ENCODE results near the gene PVR.

- TF ChIP-seq, protein P1, sequence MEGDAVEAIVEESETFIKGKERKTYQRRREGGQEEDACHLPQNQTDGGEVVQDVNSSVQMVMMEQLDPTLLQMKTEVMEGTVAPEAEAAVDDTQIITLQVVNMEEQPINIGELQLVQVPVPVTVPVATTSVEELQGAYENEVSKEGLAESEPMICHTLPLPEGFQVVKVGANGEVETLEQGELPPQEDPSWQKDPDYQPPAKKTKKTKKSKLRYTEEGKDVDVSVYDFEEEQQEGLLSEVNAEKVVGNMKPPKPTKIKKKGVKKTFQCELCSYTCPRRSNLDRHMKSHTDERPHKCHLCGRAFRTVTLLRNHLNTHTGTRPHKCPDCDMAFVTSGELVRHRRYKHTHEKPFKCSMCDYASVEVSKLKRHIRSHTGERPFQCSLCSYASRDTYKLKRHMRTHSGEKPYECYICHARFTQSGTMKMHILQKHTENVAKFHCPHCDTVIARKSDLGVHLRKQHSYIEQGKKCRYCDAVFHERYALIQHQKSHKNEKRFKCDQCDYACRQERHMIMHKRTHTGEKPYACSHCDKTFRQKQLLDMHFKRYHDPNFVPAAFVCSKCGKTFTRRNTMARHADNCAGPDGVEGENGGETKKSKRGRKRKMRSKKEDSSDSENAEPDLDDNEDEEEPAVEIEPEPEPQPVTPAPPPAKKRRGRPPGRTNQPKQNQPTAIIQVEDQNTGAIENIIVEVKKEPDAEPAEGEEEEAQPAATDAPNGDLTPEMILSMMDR (IDR thresholded peaks at IDR 0.05; ENCODE audit: low read depth, low read length, poor library complexity, severe bottlenecking) = no peak
- TF ChIP-seq EZH2phosphoT487 (IDR thresholded peaks at IDR 0.05; ENCODE audit: borderline replicate concordance, low read length) = no peak
These were observed 23.0 kb upstream of the PVR start for GRCh38 chr19:44620667-44621066.

Data from DOHH2 (cell line).